Choroid plexus epithelial cell (primary cell): ENCODE results near the gene JAG2.

Source experiments
- DNase-seq: peaks from one replicate; pipeline ENCODE4 v3.0.0-alpha.2; 2010; ENCODE audit warnings: low read depth
- H3K4me3 ChIP-seq: 2 replicates; pipeline ENCODE4 v1.5.1; 2011; ENCODE audit warnings: low read depth, mild to moderate bottlenecking, control low read depth, low read length, moderate library complexity
- CTCF ChIP-seq: conservative IDR thresholded peaks from 2 replicates; pipeline ENCODE4 v1.5.1; 2011; ENCODE audit warnings: low read depth, mild to moderate bottlenecking, control low read depth, inconsistent platforms, low read length, moderate library complexity

The JAG2 gene

GRCh38 chr14:105099778-105100177 is 68.8 kb downstream of the JAG2 start:
- H3K4me3 ChIP-seq: no peak overlapping the region
- no peak for DNase-seq
- no peak for TF ChIP-seq CTCF

- no peak for TF ChIP-seq CTCF
- no peak for DNase-seq
- no peak overlapping the region for H3K4me3 ChIP-seq
These were observed 70.3 kb downstream of the JAG2 start for GRCh38 chr14:105098316-105098715.

- no peak overlapping the region for H3K4me3 ChIP-seq
- TF ChIP-seq CTCF: no peak
- DNase-seq: no peak
These were observed 70.8 kb downstream of the JAG2 start for GRCh38 chr14:105097794-105098127.

GRCh38 chr14:105096206-105096875 is 72.2 kb downstream of the JAG2 start:
- TF ChIP-seq CTCF: no peak
- H3K4me3 ChIP-seq: no peak overlapping the region
- DNase-seq: no peak

GRCh38 chr14:105095236-105095805 is 73.3 kb downstream of the JAG2 start:
- no peak for TF ChIP-seq CTCF
- H3K4me3 ChIP-seq: no peak overlapping the region
- no peak for DNase-seq

- no peak for TF ChIP-seq CTCF
- no peak for DNase-seq
- peak overlapping the region; percentile 69 for H3K4me3 ChIP-seq
These were observed 74.2 kb downstream of the JAG2 start for GRCh38 chr14:105094193-105094907.
